Duodenal mucosa (tissue), 2 donors: ENCODE data around the gene ABCA12.

ENCODE experiments used
- H3K27ac ChIP-seq: one replicate; pipeline ENCODE4 v1.7.0; 2013; ENCODE audit warnings: low read depth, low read length
- H3K27me3 ChIP-seq, 2 donors: one replicate each; pipeline ENCODE4 v1.7.0; 2013; ENCODE audit warnings: low read length in 2 of 2, control low read depth in 1 of 2; ENCODE audit not compliant: insufficient read depth in 2 of 2, control insufficient read depth in 1 of 2
- H3K36me3 ChIP-seq, 2 donors: one replicate each; pipeline ENCODE4 v1.7.0; 2013; ENCODE audit warnings: low read length in 2 of 2, control low read depth in 1 of 2; ENCODE audit not compliant: insufficient read depth in 2 of 2, control insufficient read depth in 1 of 2
- H3K4me1 ChIP-seq, 2 donors: one replicate each; pipeline ENCODE4 v1.7.0; 2013; ENCODE audit warnings: low read length in 2 of 2, control low read depth in 1 of 2; ENCODE audit not compliant: insufficient read depth in 2 of 2, control insufficient read depth in 1 of 2
- H3K4me3 ChIP-seq, 2 donors: one replicate each; pipeline ENCODE4 v1.7.0; 2013; ENCODE audit warnings: low read length in 2 of 2, low read depth in 1 of 2
- H3K9ac ChIP-seq, 2 donors: one replicate each; pipeline ENCODE4 v1.7.0; 2013; ENCODE audit warnings: low read length in 2 of 2, low read depth in 1 of 2
- H3K9me3 ChIP-seq, 2 donors: one replicate each; pipeline ENCODE4 v1.7.0; 2013; ENCODE audit warnings: low read length in 2 of 2, control low read depth in 1 of 2; ENCODE audit not compliant: control insufficient read depth in 1 of 2

Gene ABCA12

DNA sequence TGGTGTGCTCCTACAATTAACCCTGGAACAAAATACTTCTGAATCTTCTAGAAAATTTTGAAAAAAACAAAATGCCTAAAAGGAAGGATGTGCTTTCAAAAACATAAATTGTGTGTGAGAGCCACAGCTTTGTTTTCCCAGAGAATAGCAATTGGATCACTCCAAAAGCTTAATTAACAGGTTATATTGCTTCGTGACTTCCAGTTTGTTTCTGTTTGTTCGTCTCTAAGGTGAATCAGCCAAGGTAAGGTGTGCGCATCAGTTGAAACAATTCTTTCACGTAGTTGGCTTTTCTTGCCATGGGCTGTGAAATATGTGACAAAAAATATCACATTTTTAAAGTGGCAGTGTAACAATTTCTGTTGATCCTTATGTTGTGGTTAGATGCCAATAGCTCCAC, 238.7 kb downstream of the ABCA12 start:
- no peaks in the 10 kb centered on the region for H3K4me1 ChIP-seq
- no peak overlapping the region for H3K27ac ChIP-seq
- H3K27me3 ChIP-seq: no peaks in the 10 kb centered on the region
- no peaks in the 10 kb centered on the region for H3K9me3 ChIP-seq
- no peak overlapping the region for H3K4me3 ChIP-seq
- no peak overlapping the region for H3K9ac ChIP-seq
- H3K36me3 ChIP-seq: no peaks in the 10 kb centered on the region

DNA sequence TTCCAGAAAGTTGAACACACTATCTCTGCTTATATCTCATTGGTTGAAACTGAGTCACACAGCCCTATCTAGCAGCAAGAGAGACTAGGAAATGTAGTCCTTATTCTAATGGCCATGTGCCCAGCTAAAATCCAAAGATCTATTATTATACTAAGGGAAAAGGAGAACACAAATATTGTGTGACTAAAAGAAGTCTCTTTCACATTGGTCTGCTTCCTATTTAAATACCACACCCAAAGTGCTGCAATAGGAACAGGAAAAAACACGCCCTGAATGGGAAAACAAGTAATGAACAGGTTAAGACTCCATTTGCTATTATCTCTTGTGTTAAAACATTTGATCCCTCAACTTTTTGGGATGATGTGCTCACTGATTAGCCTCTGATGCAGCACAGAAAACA, 242.2 kb downstream of the ABCA12 start:
- no peak overlapping the region for H3K4me3 ChIP-seq
- H3K4me1 ChIP-seq: no peaks in the 10 kb centered on the region
- H3K27ac ChIP-seq: no peak overlapping the region
- H3K9ac ChIP-seq: no peak overlapping the region
- no peaks in the 10 kb centered on the region for H3K27me3 ChIP-seq
- no peaks in the 10 kb centered on the region for H3K36me3 ChIP-seq
- H3K9me3 ChIP-seq: no peaks in the 10 kb centered on the region

DNA sequence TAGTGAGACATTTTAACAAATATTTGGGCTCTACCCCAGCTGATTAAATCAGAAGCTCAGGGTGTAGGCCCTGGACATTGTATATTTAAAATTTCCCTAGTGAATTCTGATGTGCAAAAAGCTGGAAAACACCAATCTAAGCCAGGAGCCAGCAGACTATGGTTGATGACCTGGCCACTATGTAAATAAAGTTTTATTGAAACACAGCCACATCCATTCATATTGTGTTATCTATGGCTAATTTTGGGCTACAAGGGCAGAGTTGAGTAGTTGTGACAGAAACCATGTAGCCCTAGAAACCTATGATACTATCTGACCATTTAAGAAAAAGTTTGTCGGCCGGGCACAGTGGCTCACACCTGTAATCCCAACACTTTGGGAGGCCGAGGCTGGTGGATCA, 243.0 kb downstream of the ABCA12 start:
- Histone ChIP-seq H3K4me1 (no peaks in the 10 kb centered on the region), H3K36me3 (no peaks in the 10 kb centered on the region)

GRCh38 chr2:214889301-214889700, 249.1 kb downstream of the ABCA12 start:
- H3K36me3 ChIP-seq: no peaks in the 10 kb centered on the region
- H3K27me3 ChIP-seq: no peaks in the 10 kb centered on the region
- no peaks in the 10 kb centered on the region for H3K9me3 ChIP-seq
- no peak overlapping the region for H3K4me3 ChIP-seq
- H3K27ac ChIP-seq: no peak overlapping the region
- H3K4me1 ChIP-seq: no peaks in the 10 kb centered on the region
- H3K9ac ChIP-seq: no peak overlapping the region

More for the DNA sequence above, 243.0 kb downstream of the ABCA12 start:
- Histone ChIP-seq H3K4me3 (no peak overlapping the region), H3K27me3 (no peaks in the 10 kb centered on the region), H3K9ac (no peak overlapping the region), H3K27ac (no peak overlapping the region), H3K9me3 (no peaks in the 10 kb centered on the region)

DNA sequence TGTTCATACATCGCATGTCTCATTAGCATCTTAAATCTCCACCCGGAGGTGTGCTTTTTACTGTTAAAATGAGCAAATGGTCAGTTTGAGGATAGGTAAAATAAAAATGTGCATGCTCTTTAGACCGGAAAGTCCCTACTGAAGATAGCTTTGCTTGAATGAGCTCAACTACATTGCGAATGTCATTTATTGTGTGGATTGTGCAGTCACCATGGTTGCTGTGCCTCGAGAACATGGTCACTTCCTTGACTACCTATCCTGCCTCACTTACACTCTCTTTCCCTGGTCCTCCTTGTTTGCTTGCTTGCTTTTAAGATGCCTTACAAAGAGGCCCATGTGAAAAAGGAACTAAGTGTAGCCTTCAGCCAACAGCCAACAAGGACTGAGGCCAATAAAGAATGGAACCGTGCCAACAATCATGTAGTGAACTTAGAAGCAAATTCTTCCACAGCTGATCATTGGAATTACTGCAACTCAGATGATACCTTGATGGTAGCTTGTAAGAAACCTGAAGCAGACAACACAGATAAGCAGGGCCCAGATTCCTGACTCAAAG, 256.7 kb downstream of the ABCA12 start:
- Histone ChIP-seq H3K4me3 (no peak overlapping the region), H3K27me3 (no peaks in the 10 kb centered on the region), H3K4me1 (no peaks in the 10 kb centered on the region), H3K9ac (no peak overlapping the region), H3K36me3 (no peaks in the 10 kb centered on the region), H3K9me3 (no peaks in the 10 kb centered on the region), H3K27ac (no peak overlapping the region)
